Activated T-cell treated with anti-CD3 and anti-CD28 coated beads, Interleukin-2, amount 50 U/mL, for 4 hours (primary cell): Measurements from ENCODE around the gene TMEM74B. TPM values are rescaled to one million over a fixed set of nuclear protein-coding genes. Genes with fewer than 3 reads are reported as not detected.
"Not testable (repeated sequence)": the region's sequence is repeated elsewhere in the genome, so short reads cannot be mapped to it uniquely, and the experiment has no call there.

ENCODE experiments used
- ATAC-seq, 2 donors: fragments of 200-7000 bp; cut with Tn5 transposase; one replicate each; pipeline ENCODE4 v1.10.0; 2021
- DNase-seq: peaks from one replicate; pipeline ENCODE4 v3.0.0-alpha.2; 2020
- H3K27me3 Mint-ChIP-seq: one replicate; pipeline ENCODE4 v1.8.0; 2021; ENCODE audit warnings: low read depth, mixed read lengths
- H3K36me3 Mint-ChIP-seq: one replicate; pipeline ENCODE4 v1.8.0; 2022; ENCODE audit warnings: mixed read lengths; ENCODE audit not compliant: insufficient read depth
- H3K4me1 Mint-ChIP-seq: one replicate; pipeline ENCODE4 v1.8.0; 2021; ENCODE audit warnings: low read depth, mixed read lengths
- H3K4me3 Mint-ChIP-seq: one replicate; pipeline ENCODE4 v1.8.0; 2021; ENCODE audit warnings: mild to moderate bottlenecking, moderate library complexity, mixed read lengths
- H3K9me3 Mint-ChIP-seq: one replicate; pipeline ENCODE4 v1.8.0; 2021; ENCODE audit warnings: mixed read lengths
- total RNA-seq, 3 donors: library from RNA; stranded (reverse); gene quantifications; one replicate each; pipeline ENCODE4 v1.2.1, GENCODE V29; 2021

Gene TMEM74B
- not detected for total RNA-seq

- H3K4me3 Mint-ChIP-seq = peak within 1 kb of the TSS; percentile 72
- ATAC-seq = peak; percentile 29 to 52
- H3K4me1 Mint-ChIP-seq = peaks cover 8% of the 10 kb centered on the region
- H3K9me3 Mint-ChIP-seq = no peaks in the 10 kb centered on the region
- peaks cover 27% of the 10 kb centered on the region for H3K27me3 Mint-ChIP-seq
- DNase-seq = no peak
- H3K36me3 Mint-ChIP-seq = no peaks in the 10 kb centered on the region
Measured at GRCh38 chr20:1184638-1185315, at the start of gene TMEM74B. Gene TMEM74B (minus strand): TSS chr20:1184981. CDS start chr20:1183801, 1,180 bp downstream.

DNA sequence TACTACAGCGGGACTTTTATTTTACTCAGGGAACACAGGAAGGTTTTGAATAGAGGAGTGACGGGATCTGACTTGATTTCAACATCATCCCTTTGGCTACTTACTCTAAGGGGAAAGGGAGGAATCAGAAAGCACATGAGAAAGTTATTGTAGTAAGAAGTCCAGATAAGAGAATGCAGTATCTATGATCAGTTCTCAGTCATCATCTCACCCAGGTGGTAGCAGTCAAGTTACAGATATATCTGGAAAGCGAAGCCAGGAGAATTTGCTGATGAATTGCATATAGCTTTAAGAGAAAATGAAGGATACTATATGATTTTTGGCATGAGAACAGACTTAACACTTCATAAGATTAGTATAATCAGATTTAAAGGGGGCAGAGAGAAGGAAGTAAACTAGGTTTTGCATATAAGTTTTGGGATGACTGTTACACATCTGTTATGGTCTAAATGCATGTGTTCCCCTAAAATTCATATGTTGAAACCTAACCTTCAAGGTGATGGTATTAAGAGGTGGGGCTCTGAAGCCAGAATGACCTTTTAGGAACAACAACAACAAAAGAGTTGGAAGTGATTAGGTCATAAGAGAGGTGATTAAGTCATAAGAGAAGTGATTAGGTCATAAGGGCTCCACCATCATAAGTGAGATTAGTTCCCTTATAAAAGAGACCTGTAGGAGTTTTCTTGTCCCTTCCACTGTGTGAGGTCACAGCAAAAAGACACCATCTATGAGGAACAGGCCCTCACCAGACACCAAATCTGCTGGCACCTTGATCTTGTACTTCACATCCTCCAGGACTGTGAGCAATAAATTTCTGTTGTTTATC lies 47.7 kb upstream of the TMEM74B start:
- H3K27me3 Mint-ChIP-seq = peaks cover 13% of the 10 kb centered on the region
- no peaks in the 10 kb centered on the region for H3K9me3 Mint-ChIP-seq
- DNase-seq = no peak
- H3K4me3 Mint-ChIP-seq = no peak overlapping the region
- H3K36me3 Mint-ChIP-seq = no peaks in the 10 kb centered on the region
- no peak for ATAC-seq
- H3K4me1 Mint-ChIP-seq = peaks cover 1% of the 10 kb centered on the region

DNA sequence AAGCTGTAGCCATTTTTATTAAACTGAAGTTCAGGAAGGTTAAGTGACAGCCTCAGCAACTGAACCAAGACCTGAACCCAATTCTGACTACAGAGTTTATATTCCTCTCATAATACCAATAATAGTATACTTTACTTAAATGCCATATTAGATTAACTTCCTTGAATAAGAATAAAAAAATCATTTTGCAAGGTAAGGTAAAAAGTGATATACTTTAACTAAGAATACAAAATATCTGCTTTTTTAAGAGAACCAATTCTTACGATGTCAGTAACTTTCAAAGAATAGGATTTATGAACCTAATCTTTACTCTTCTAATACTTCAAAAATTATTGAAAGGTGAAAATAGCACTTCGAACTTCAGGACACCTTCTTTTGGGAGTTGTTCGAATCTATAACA lies 44.8 kb upstream of the TMEM74B start:
- H3K9me3 Mint-ChIP-seq = no peaks in the 10 kb centered on the region
- H3K4me1 Mint-ChIP-seq = peaks cover 7% of the 10 kb centered on the region
- H3K36me3 Mint-ChIP-seq = no peaks in the 10 kb centered on the region
- ATAC-seq (no peak), DNase-seq (no peak)
- peaks cover 10% of the 10 kb centered on the region for H3K27me3 Mint-ChIP-seq
- no peak overlapping the region for H3K4me3 Mint-ChIP-seq

DNA sequence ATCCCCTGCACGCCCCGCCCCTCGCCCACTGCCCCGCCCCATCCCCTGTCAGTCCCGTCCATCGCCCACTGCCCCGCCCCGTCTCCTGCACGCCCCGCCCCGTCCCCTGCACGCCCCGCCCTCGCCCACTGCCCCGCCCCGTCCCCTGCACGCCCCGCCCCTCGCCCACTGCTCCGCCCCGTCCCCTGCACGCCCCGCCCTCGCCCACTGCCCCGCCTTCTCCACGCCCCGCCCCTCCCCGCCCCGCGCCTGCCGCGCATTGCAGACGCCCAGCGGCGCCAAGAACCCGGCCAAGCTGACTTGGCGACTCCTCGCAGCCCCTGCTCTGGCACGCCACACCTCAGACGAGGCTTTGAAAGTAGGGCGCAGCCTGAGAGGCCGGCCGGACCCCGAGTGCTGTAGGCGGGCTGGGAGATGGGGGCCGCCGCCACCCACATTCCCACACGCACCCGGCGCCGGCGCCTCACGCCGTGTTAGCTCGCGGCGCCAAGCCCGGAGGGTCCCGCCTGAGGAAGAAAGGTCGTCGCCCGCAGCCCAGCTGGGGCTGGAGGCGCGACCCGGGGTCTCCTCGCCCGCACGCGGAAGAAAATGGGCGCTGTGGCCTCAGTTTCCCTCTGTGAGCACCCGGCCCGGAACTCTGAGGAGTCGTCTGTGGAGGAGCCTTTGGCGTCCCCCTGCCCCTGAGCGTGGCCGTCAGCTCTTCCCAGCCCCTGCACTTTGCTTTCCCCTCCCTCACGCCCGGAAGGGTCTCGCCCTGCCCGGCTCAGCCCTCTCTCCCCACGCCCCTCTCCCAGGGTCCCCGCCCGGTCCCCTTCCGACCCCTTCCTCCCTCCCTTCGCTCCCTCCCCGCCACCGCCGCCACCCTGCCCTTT lies 41.2 kb upstream of the TMEM74B start, which contains the start of gene RAD21L1:
Gene RAD21L1, plus strand, starts transcription at position 262 of the 872 bp plus-strand sequence. CDS start 2,410 bp downstream, outside the sequence.
- peak; percentile 76 for DNase-seq
- H3K27me3 Mint-ChIP-seq = peaks cover 10% of the 10 kb centered on the region
- no peaks in the 10 kb centered on the region for H3K9me3 Mint-ChIP-seq
- peaks cover 6% of the 10 kb centered on the region for H3K4me1 Mint-ChIP-seq
- H3K36me3 Mint-ChIP-seq = no peaks in the 10 kb centered on the region
- H3K4me3 Mint-ChIP-seq = peak within 1 kb of the TSS; percentile 81
- ATAC-seq = peak; percentile 79 to 86

DNA sequence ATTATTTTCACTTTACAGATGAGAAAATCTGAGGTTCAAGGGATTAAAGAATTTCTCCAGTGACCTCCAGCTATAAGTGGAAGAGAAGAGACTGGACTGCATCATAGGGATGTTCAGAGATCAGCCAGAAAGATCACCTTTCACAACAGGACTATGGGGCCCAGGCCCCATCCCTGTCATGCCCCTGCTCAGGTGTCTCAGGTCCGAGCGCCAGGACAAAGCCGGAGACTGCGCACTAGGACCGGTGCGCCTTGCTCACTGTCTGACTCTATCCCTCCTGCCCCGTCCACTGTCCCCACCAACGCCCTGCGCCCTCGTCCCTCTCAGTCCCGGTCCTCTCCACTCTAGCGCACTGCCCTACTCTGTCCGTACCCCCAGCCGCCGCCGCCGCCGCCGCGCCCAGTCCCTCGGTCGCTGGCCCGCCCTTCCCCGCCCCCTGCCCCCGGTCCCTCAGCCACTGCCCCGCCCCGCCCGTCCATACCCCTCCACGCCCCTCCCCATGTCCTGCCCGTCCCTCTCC lies 40.5 kb upstream of the TMEM74B start:
- no peak for DNase-seq
- peaks cover 6% of the 10 kb centered on the region for H3K4me1 Mint-ChIP-seq
- ATAC-seq = no peak
- H3K36me3 Mint-ChIP-seq = no peaks in the 10 kb centered on the region
- no peaks in the 10 kb centered on the region for H3K9me3 Mint-ChIP-seq
- peaks cover 10% of the 10 kb centered on the region for H3K27me3 Mint-ChIP-seq
- peak overlapping the region; percentile 66 for H3K4me3 Mint-ChIP-seq

- Mint-ChIP-seq H3K9me3 (no peaks in the 10 kb centered on the region), H3K36me3 (no peaks in the 10 kb centered on the region), H3K27me3 (peaks cover 4% of the 10 kb centered on the region), H3K4me3 (no peak overlapping the region), H3K4me1 (peaks cover 6% of the 10 kb centered on the region)
- ATAC-seq (no peak), DNase-seq (no peak)
Measured at GRCh38 chr20:1224205-1224890, 39.6 kb upstream of the TMEM74B start.

DNA sequence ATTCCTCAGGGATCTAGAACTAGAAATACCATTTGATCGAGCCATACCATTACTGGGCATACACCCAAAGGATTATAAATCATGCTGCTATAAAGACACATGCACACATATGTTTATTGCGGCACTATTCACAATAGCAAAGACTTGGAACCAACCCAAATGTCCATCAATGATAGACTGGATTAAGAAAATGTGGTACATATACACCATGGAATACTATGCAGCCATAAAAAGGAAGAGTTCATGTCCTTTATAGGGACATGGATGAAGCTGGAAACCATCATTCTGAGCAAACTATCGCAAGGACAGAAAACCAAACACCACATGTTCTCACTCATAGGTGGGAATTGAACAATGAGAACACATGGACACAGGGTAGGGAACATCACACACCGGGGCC lies 38.0 kb upstream of the TMEM74B start:
- not testable (repeated sequence) for H3K4me3 Mint-ChIP-seq, H3K9me3 Mint-ChIP-seq, H3K36me3 Mint-ChIP-seq, ATAC-seq, DNase-seq, H3K27me3 Mint-ChIP-seq, H3K4me1 Mint-ChIP-seq

DNA sequence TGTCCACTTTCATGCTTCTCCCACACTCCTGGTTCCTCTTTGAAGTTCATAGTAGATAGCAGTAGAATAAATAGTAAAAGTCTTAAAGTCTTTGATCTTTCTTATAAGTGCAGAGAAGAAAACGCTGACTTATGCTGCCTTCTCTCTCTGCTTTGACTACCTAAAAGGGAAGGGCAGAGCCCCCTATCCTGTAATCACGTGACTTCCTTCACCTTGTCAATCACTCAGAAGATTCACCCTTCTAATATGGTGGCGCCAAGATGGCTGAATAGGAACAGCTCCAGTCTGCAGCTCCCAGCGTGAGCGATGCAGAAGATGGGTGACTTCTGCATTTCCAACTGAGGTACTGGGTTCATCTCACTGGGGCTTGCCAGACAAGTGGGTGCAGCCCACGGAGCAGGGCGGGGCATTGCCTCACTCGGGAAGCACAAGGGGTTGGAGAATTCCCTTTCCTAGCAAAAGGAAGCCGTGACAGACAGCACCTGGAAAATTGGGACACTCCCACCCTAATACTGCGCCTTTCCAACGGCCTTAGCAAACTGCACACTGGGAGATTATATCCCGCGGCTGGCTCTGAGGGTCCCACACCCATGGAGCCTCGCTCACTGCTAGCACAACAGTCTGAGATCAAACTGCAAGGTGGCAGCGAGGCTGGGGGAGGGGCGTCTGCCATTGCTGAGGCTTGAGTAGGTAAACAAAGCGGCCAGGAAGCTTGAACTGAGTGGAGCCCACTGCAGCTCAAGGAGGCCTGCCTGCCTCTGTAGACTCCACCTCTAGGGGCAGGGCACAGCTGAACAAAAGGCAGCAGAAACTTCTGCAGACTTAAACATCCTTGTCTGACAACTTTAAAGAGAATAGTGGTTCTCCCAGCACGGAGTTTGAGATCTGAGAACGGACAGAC lies 32.0 kb upstream of the TMEM74B start:
- H3K27me3 Mint-ChIP-seq, ATAC-seq, DNase-seq, H3K36me3 Mint-ChIP-seq, H3K4me3 Mint-ChIP-seq, H3K9me3 Mint-ChIP-seq: not testable (repeated sequence)
- H3K4me1 Mint-ChIP-seq = peaks cover 32% of the 10 kb centered on the region

DNA sequence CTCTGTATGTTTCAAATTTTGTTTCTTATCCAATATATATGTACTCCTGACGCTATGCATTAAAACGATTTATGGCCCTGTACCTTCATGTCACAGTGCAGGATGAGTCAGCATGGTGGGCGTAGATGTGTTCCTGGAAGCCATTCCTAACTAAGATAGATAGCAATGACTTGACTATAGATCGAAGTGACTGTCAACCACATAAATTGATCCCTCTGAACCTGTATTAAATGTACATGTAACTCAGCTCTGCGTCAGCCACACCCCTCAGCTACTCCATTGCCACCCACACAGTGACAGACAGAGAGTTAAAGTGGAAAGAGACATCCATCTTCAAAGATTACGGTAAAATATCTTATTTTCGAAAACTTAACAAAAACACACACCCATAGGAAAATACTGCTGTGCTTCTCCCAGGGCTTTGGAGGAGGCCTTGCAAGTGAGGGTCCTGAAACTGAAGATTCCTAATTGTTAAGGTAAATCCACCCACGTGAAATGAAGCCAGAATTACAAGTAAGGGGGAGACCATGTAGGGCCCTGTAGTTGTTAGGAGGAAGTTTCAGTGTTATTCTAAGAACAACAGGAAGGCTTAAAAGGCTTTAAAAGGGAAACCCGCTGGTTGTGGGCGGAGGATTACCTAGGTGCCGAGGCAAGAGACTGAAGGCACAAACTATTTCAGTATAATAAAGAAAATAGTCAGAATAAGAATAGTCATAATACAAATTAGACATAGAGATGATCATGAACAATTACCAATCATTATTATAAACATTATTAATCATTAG lies 30.8 kb upstream of the TMEM74B start:
- Mint-ChIP-seq H3K4me3 (peak overlapping the region; percentile 29), H3K4me1 (peaks cover 32% of the 10 kb centered on the region), H3K27me3 (peaks cover 1% of the 10 kb centered on the region), H3K9me3 (no peaks in the 10 kb centered on the region), H3K36me3 (no peaks in the 10 kb centered on the region)
- ATAC-seq (peak; percentile 84 to 87), DNase-seq (peak; percentile 37)

DNA sequence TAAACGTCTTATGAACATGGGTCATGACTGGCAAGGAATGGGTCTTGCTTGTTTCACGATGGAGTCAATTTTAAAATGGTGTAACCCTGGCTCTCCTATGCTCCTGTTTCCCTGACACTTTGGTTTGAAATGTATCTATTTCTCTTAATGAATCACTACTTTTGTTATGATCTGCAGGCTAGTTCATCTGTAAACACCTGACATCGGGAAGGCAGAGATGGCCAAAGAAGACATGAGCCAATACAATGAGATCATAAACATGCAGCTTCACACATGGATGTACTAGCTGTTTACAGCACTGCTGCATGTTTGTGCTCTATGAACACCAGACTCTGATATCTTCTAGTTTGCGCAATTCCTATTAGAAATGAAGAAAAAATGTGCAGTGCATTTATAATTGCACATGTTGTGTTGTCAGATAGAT lies 30.1 kb upstream of the TMEM74B start:
- Mint-ChIP-seq H3K36me3 (no peaks in the 10 kb centered on the region), H3K27me3 (peaks cover 1% of the 10 kb centered on the region), H3K4me1 (peaks cover 32% of the 10 kb centered on the region), H3K9me3 (no peaks in the 10 kb centered on the region), H3K4me3 (no peak overlapping the region)
- no peak for DNase-seq
- no peak for ATAC-seq

- ATAC-seq = peak; percentile 69 to 79
- no peak overlapping the region for H3K4me3 Mint-ChIP-seq
Measured at GRCh38 chr20:1212607-1213396, 28.0 kb upstream of the TMEM74B start.

GRCh38 chr20:1212023-1212422 lies 27.2 kb upstream of the TMEM74B start:
- no peak for DNase-seq
- Mint-ChIP-seq H3K4me3 (no peak overlapping the region), H3K9me3 (no peaks in the 10 kb centered on the region), H3K36me3 (no peaks in the 10 kb centered on the region), H3K27me3 (no peaks in the 10 kb centered on the region), H3K4me1 (peaks cover 26% of the 10 kb centered on the region)
- no peak for ATAC-seq

More at GRCh38 chr20:1212607-1213396, 28.0 kb upstream of the TMEM74B start:
- H3K27me3 Mint-ChIP-seq = peaks cover under 1% of the 10 kb centered on the region
- H3K4me1 Mint-ChIP-seq = peaks cover 32% of the 10 kb centered on the region
- H3K9me3 Mint-ChIP-seq = no peaks in the 10 kb centered on the region
- DNase-seq = peak; percentile 57
- no peaks in the 10 kb centered on the region for H3K36me3 Mint-ChIP-seq
